H1 (cell line): ENCODE results near the gene PPM1N. TPM values are rescaled to one million over a fixed set of nuclear protein-coding genes. Genes with fewer than 3 reads are reported as not detected.

Experiments used
- CTCF ChIA-PET: fragments of 300-600 bp; sonication (Branson Sonifier 250); formaldehyde crosslinking; loops from one replicate; lab custom pipeline; 2021; ENCODE audit not compliant: partially characterized antibody; lab: Charles Lee
- POLR2A ChIA-PET: fragments of 300-600 bp; sonication (Branson Sonifier 250); formaldehyde crosslinking; loops from one replicate; lab custom pipeline; 2021; ENCODE audit warnings: inconsistent platforms; ENCODE audit not compliant: partially characterized antibody; lab: Charles Lee
- DNase-seq, 2 experiments: peaks; one replicate each; pipeline versions ENCODE4 v3.0.0 to v3.0.0-alpha.2; 2010 to 2022; ENCODE audit warnings: low spot score in 2 of 2, low read depth in 1 of 2, mixed read lengths in 1 of 2
- FAIRE-seq: peaks from 2 replicates; lab custom pipeline; 2011; peaks lifted over from hg19 to GRCh38; lab: Jason Lieb, UNC
- H2AFZ ChIP-seq: 2 replicates; pipeline ENCODE4 v1.8.1; 2012; ENCODE audit warnings: low read length, inconsistent platforms
- H2AK5ac ChIP-seq: 2 replicates; pipeline ENCODE4 v1.6.1; 2013; ENCODE audit warnings: low read depth, low read length
- H2BK120ac ChIP-seq: replicated peaks from 2 replicates; pipeline ENCODE3; 2013; ENCODE audit warnings: low read depth, low read length, inconsistent platforms
- H2BK12ac ChIP-seq: 2 replicates; pipeline ENCODE4 v1.6.1; 2013; ENCODE audit warnings: low read depth, low read length
- H2BK15ac ChIP-seq: 2 replicates; pipeline ENCODE4 v1.6.1; 2013; ENCODE audit warnings: low read length
- H2BK20ac ChIP-seq: 2 replicates; pipeline ENCODE4 v1.6.1; 2013; ENCODE audit warnings: low read length
- H2BK5ac ChIP-seq: 2 replicates; pipeline ENCODE4 v1.6.1; 2013; ENCODE audit warnings: low read depth, low read length
- H3K14ac ChIP-seq: 2 replicates; pipeline ENCODE4 v1.6.1; 2013; ENCODE audit warnings: inconsistent platforms; ENCODE audit not compliant: insufficient read length
- H3K18ac ChIP-seq: 2 replicates; pipeline ENCODE4 v1.6.1; 2013; ENCODE audit warnings: low read length; ENCODE audit errors: extremely low read depth
- H3K23ac ChIP-seq: 2 replicates; pipeline ENCODE4 v1.6.1; 2013; ENCODE audit warnings: inconsistent platforms; ENCODE audit not compliant: insufficient read length
- H3K23me2 ChIP-seq: 2 replicates; pipeline ENCODE4 v1.6.1; 2013; ENCODE audit warnings: low read depth, low read length
- H3K27ac ChIP-seq: 2 replicates; pipeline ENCODE4 v1.6.1; 2011; ENCODE audit warnings: low read depth, low read length, inconsistent platforms
- H3K27me3 ChIP-seq, 4 experiments: replicated peaks in 1 of 4; 1 replicate in 1 of 4; 2 replicates in 3 of 4; pipeline versions ENCODE4 v1.6.1 to v1.8.1; 2011 to 2013; ENCODE audit warnings: low read length in 3 of 4, mild to moderate bottlenecking in 3 of 4, inconsistent platforms in 2 of 4, mixed read lengths in 2 of 4, moderate library complexity in 1 of 4; ENCODE audit not compliant: control insufficient read depth in 3 of 4, insufficient read depth in 3 of 4; ENCODE audit errors: extremely low read depth in 1 of 4
- H3K36me3 ChIP-seq, 4 experiments: 2 replicates each; pipeline versions ENCODE4 v1.6.1 to v1.8.1; 2011 to 2013; ENCODE audit warnings: mild to moderate bottlenecking in 4 of 4, low read length in 3 of 4, moderate library complexity in 2 of 4, control low read depth in 1 of 4, inconsistent platforms in 1 of 4; ENCODE audit not compliant: insufficient read depth in 4 of 4, control insufficient read depth in 2 of 4
- H3K4ac ChIP-seq: replicated peaks from 2 replicates; pipeline ENCODE3; 2013; ENCODE audit warnings: low read length, low read depth, mixed read lengths, inconsistent platforms; ENCODE audit not compliant: insufficient read length
- H3K4me1 ChIP-seq, 4 experiments: replicated peaks in 1 of 4; 1 replicate in 1 of 4; 2 replicates in 3 of 4; pipeline versions ENCODE4 v1.6.1 to v1.8.1; 2011 to 2013; ENCODE audit warnings: low read length in 3 of 4, inconsistent platforms in 2 of 4, mixed read lengths in 1 of 4; ENCODE audit not compliant: insufficient read depth in 4 of 4, control insufficient read depth in 3 of 4
- H3K4me2 ChIP-seq, 2 experiments: 2 replicates each; pipeline versions ENCODE4 v1.6.1 to v1.8.1; 2011 to 2013; ENCODE audit warnings: low read depth in 2 of 2, low read length in 2 of 2, control low read depth in 1 of 2, inconsistent platforms in 1 of 2, mild to moderate bottlenecking in 1 of 2; ENCODE audit not compliant: insufficient read depth in 1 of 2
- H3K4me3 ChIP-seq, 4 experiments: fragments of 200-600, 300-600 bp in 1 of 4; sonication (generic), shearing (Covaris generic), sonication (Bioruptor Twin) in 1 of 4; 2 replicates each; pipeline versions ENCODE4 v1.5.1 to v1.8.1; 2011 to 2016; ENCODE audit warnings: low read length in 4 of 4, low read depth in 3 of 4, control low read depth in 2 of 4, inconsistent platforms in 2 of 4, mild to moderate bottlenecking in 2 of 4, mixed read lengths in 1 of 4, moderate library complexity in 1 of 4; ENCODE audit not compliant: insufficient read depth in 2 of 4; ENCODE audit errors: extremely low read depth in 1 of 4
- H3K56ac ChIP-seq: replicated peaks from 2 replicates; pipeline ENCODE3; 2013; ENCODE audit warnings: low read depth, mild to moderate bottlenecking, mixed read lengths, low read length, inconsistent platforms; ENCODE audit not compliant: insufficient read length
- H3K79me1 ChIP-seq: 2 replicates; pipeline ENCODE4 v1.6.1; 2013; ENCODE audit warnings: low read depth, low read length, control low read depth
- H3K79me2 ChIP-seq, 2 experiments: 2 replicates each; pipeline versions ENCODE4 v1.6.1 to v1.8.1; 2012 to 2013; ENCODE audit warnings: low read length in 2 of 2, mild to moderate bottlenecking in 2 of 2, inconsistent platforms in 1 of 2; ENCODE audit not compliant: insufficient read depth in 2 of 2, control insufficient read depth in 1 of 2
- H3K9ac ChIP-seq, 4 experiments: replicated peaks in 1 of 4; 1 replicate in 1 of 4; 2 replicates in 3 of 4; pipeline versions ENCODE4 v1.6.1 to v1.8.1; 2011 to 2013; ENCODE audit warnings: low read depth in 3 of 4, low read length in 3 of 4, control low read depth in 2 of 4, mild to moderate bottlenecking in 2 of 4, moderate library complexity in 2 of 4, inconsistent platforms in 1 of 4; ENCODE audit errors: extremely low read depth in 1 of 4
- H3K9me3 ChIP-seq, 2 experiments: 2 replicates each; pipeline versions ENCODE4 v1.6.1 to v1.8.1; 2012 to 2013; ENCODE audit warnings: mild to moderate bottlenecking in 2 of 2, moderate library complexity in 2 of 2, control low read depth in 1 of 2, inconsistent platforms in 1 of 2, low read depth in 1 of 2, low read length in 1 of 2, mixed read lengths in 1 of 2; ENCODE audit not compliant: insufficient read depth in 2 of 2
- H4K20me1 ChIP-seq, 2 experiments: replicated peaks in 1 of 2; 2 replicates each; pipeline versions ENCODE3 to v1.8.1; 2011 to 2013; ENCODE audit warnings: inconsistent platforms in 2 of 2, low read length in 2 of 2, mild to moderate bottlenecking in 1 of 2; ENCODE audit not compliant: insufficient read depth in 2 of 2, control insufficient read depth in 1 of 2
- H4K5ac ChIP-seq: 2 replicates; pipeline ENCODE4 v1.6.1; 2013; ENCODE audit warnings: low read length, low read depth, mixed read lengths, inconsistent platforms; ENCODE audit not compliant: insufficient read length
- H4K8ac ChIP-seq: 2 replicates; pipeline ENCODE4 v1.8.0; 2013; ENCODE audit warnings: mild to moderate bottlenecking, moderate library complexity, low read length, inconsistent platforms; ENCODE audit not compliant: insufficient read depth; ENCODE audit errors: extremely low read depth
- H4K91ac ChIP-seq: replicated peaks from 2 replicates; pipeline ENCODE3; 2013; ENCODE audit warnings: low read length, mixed read lengths, inconsistent platforms; ENCODE audit not compliant: insufficient read length
- BCL11A ChIP-seq, 2 experiments: IDR thresholded peaks; one replicate each; pipeline ENCODE4 v1.6.1; 2011; ENCODE audit warnings: low read depth in 2 of 2, low read length in 2 of 2, mild to moderate bottlenecking in 2 of 2
- CBX5 ChIP-seq: fragments of 300-800, 300-1000 bp; sonication (generic); IDR thresholded peaks from 2 replicates; pipeline ENCODE4 v1.7.1; 2016; ENCODE audit warnings: antibody characterized with exemption, low read length, low read depth
- MAX ChIP-seq: IDR thresholded peaks from 2 replicates; pipeline ENCODE4 v1.6.1; 2012; ENCODE audit warnings: inconsistent platforms
- POLR2AphosphoS5 ChIP-seq: IDR thresholded peaks from 2 replicates; pipeline ENCODE4 v1.6.1; 2011; ENCODE audit warnings: low read depth, low read length
- YY1 ChIP-seq: IDR thresholded peaks from 2 replicates; pipeline ENCODE4 v1.6.1; 2011; ENCODE audit warnings: low read depth, mild to moderate bottlenecking, low read length
- WGBS, 2 experiments: shearing (Covaris generic) in 1 of 2; methylation state at CpG; one replicate each; pipeline versions ENCODE4 v1.1.6 to v1.1.7; 2013 to 2015; ENCODE audit warnings: low lambda C conversion rate in 2 of 2, mixed read lengths in 2 of 2, inconsistent platforms in 1 of 2, low coverage in 1 of 2, missing lambda C conversion rate in 1 of 2; ENCODE audit not compliant: insufficient replicate concordance in 2 of 2, insufficient coverage in 1 of 2, insufficient read length in 1 of 2; ENCODE audit errors: extremely low coverage in 1 of 2, missing lambda C conversion rate in 1 of 2; 5-methylcytosine and 5-hydroxymethylcytosine counted together
- polyA plus RNA-seq, 7 experiments: library from polyadenylated mRNA; depleted of rRNA in 3 of 7; stranded (reverse) in 5 of 7; unstranded in 2 of 7; fragments of >200 nt in 5 of 7; fragments of 200-250 nt in 2 of 7; gene quantifications; 1 replicate in 5 of 7; 2 replicates in 1 of 7; 4 replicates in 1 of 7; pipeline versions ENCODE4 v1.2.1 to v1.2.3, GENCODE V29; 2011 to 2013; ENCODE audit warnings: missing spikeins in 2 of 7, mixed read lengths in 2 of 7
- total RNA-seq: library from RNA; stranded (reverse); fragmentation: NEBNext Ultra II Directional; extraction: Animal tissue kit (Norgen Biotek cat#: 25700); gene quantifications from 2 replicates; pipeline ENCODE4 v1.2.1, GENCODE V29; 2021

Gene PPM1N
- total and polyA plus RNA-seq, 2 of the 8 experiments (the other 6 are each of a cell fraction or from before 2014, with no cell fraction given) = 12.2 to 14.4 TPM

GRCh38 chr19:45469945-45470761 is 28.1 kb upstream of the PPM1N start:
- Histone ChIP-seq H3K9ac (no peak overlapping the region; a peak in 2 of 7 replicates), H2BK12ac (peak overlapping the region; percentile 75), H3K56ac (no peak overlapping the region), H3K4ac (no peak overlapping the region), H3K27ac (peak overlapping the region; percentile 87), H4K8ac (no peak overlapping the region; the same call in 1 of the 2 replicates), H2BK15ac (peak overlapping the region; percentile 31; the same call in 1 of the 2 replicates), H3K23me2 (peaks cover 24% of the 10 kb centered on the region; the same call in 1 of the 2 replicates), H3K79me1 (no peaks in the 10 kb centered on the region), H3K18ac (no peak overlapping the region), H2BK120ac (no peak overlapping the region), H2BK5ac (no peak overlapping the region; the same call in 1 of the 2 replicates), H2AFZ (no peak overlapping the region), H4K5ac (no peak overlapping the region), H3K9me3 (no peaks in the 10 kb centered on the region), H3K79me2 (no peaks in the 10 kb centered on the region), H4K20me1 (peaks cover 0 to 3% of the 10 kb centered on the region in 2 experiments), H2AK5ac (peak overlapping the region; percentile 1), H3K23ac (no peak overlapping the region), H3K4me1 (peaks cover 0 to 22% (median 14%) of the 10 kb centered on the region in 4 experiments; a peak in 6 of 7 replicates), H3K27me3 (peaks cover 0 to 19% (median 17%) of the 10 kb centered on the region in 4 experiments; a peak in 4 of 7 replicates), H2BK20ac (0 out of 2 replicates have a peak overlapping the region, but pooled peaks have one; percentile 15), H3K4me3 (peak overlapping the region; percentile 48 to 95 (median 78); a peak in 7 of 8 replicates), H3K4me2 (peak overlapping the region; percentile 72 to 97), H3K14ac (no peak overlapping the region), H4K91ac (no peak overlapping the region), H3K36me3 (no peaks in the 10 kb centered on the region)
- WGBS, 2 experiments = 61% methylated on average over 31 of the region's 33 CpGs; no CpG with 5 or more reads in 1 of the 2 experiments
- CTCF ChIA-PET = interaction anchor here (0.9 to 32.9 kb wide), 9 partner anchors 8 to 88 kb away, joined by 3 to 760 read pairs (median 12); partner anchors contain the start of gene ERCC1
- POLR2A ChIA-PET = interaction anchor here (0.6 to 4.4 kb wide), 23 partner anchors 8 to 247 kb away, joined by 3 to 52 read pairs (median 5); partner anchors contain the start of genes PPM1N, PPP1R13L and RTN2
- FAIRE-seq (no peak), DNase-seq (no peak)
- TF ChIP-seq BCL11A (IDR thresholded peaks at IDR 0.05; ENCODE audit: low read depth in 2 of 2, low read length in 2 of 2) (no peak), POLR2AphosphoS5 (0 out of 2 replicates have a peak, but pooled peaks have one; percentile 21), CBX5 (no peak), MAX (no peak), YY1 (no peak)
